ENCODE results near the gene SMPD4. TPM values are rescaled to one million over a fixed set of nuclear protein-coding genes. Genes with fewer than 3 reads are reported as not detected.
"Not testable (repeated sequence)": the region's sequence is repeated elsewhere in the genome, so short reads cannot be mapped to it uniquely, and the experiment has no call there.

Gene SMPD4
- total and polyA plus RNA-seq, 2 donors (not counting 1 experiment from before 2014, with no cell fraction given): 11.2 to 22.3 TPM

DNA sequence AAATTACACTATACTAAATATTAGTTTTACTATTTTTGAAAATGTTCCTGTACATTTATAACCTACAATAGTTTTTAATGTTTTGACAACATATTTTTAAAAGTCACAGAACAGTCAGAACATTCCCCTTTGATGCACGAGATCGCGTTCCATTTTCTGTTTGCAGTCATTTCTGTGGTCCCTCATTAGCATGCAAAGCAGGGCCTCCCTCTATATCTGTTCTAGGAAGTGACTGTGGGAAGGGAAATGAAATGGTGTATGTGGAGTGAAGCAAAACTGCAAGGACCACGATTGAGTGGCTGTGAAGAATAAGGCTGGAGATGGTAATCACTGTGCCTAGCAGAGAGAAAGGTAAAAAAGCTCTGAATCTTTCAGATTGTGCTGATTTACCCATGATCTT, 41.1 kb upstream of the SMPD4 start:
- not testable (repeated sequence) for H3K4me1 ChIP-seq (ENCODE audit: control insufficient read depth, extremely low read depth, insufficient read depth, low read length); H3K9ac ChIP-seq (ENCODE audit: insufficient read depth, low read length); H4K20me1 ChIP-seq (ENCODE audit: control insufficient read depth, extremely low read depth, insufficient read depth, low read length); DNase-seq (ENCODE audit: low read depth in 2 of 2); H3K4me3 ChIP-seq (replicated peaks in 1 of 4; ENCODE audit: control extremely low read depth in 1 of 4, insufficient read depth in 1 of 4, low read depth in 3 of 4, low read length in 4 of 4); H3K36me3 ChIP-seq (ENCODE audit: control insufficient read depth, insufficient read depth, low read length); H3K4me2 ChIP-seq (ENCODE audit: extremely low read depth, insufficient read depth, low read length); H3K9me3 ChIP-seq (ENCODE audit: control insufficient read depth, insufficient read depth, low read depth, low read length); H3K27ac ChIP-seq (ENCODE audit: insufficient read depth, low read length); H3K79me2 ChIP-seq (ENCODE audit: control insufficient read depth, insufficient read depth, low read length); H2AFZ ChIP-seq (ENCODE audit: low read length); H3K27me3 ChIP-seq (ENCODE audit: control insufficient read depth, insufficient read depth, low read length)

DNA sequence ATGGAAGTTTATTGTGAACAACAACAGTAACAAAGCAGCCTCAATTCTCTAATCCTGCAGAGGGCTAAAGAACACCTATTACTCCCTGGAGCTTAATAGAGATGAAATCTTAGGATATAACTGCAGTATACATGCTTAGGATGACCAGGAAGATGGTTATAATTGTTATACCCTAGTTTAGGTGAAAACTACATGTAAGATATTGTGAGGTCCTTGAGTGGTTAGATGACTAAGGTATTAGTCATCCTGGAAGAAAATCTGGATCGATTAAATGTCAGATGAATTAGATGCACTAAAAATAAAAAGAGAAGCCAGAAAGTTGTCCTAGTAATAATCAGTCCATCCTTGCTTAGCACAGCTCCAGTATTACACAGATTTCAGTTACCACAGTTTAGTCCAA, 39.1 kb upstream of the SMPD4 start:
- H3K9me3 ChIP-seq (ENCODE audit: control insufficient read depth, insufficient read depth, low read depth, low read length); H3K9ac ChIP-seq (ENCODE audit: insufficient read depth, low read length); H3K27ac ChIP-seq (ENCODE audit: insufficient read depth, low read length); H3K36me3 ChIP-seq (ENCODE audit: control insufficient read depth, insufficient read depth, low read length); H3K4me3 ChIP-seq (replicated peaks in 1 of 4; ENCODE audit: control extremely low read depth in 1 of 4, insufficient read depth in 1 of 4, low read depth in 3 of 4, low read length in 4 of 4); H3K27me3 ChIP-seq (ENCODE audit: control insufficient read depth, insufficient read depth, low read length); DNase-seq (ENCODE audit: low read depth in 2 of 2); H3K4me2 ChIP-seq (ENCODE audit: extremely low read depth, insufficient read depth, low read length); H2AFZ ChIP-seq (ENCODE audit: low read length); H3K79me2 ChIP-seq (ENCODE audit: control insufficient read depth, insufficient read depth, low read length); H4K20me1 ChIP-seq (ENCODE audit: control insufficient read depth, extremely low read depth, insufficient read depth, low read length); H3K4me1 ChIP-seq (ENCODE audit: control insufficient read depth, extremely low read depth, insufficient read depth, low read length): not testable (repeated sequence)

DNA sequence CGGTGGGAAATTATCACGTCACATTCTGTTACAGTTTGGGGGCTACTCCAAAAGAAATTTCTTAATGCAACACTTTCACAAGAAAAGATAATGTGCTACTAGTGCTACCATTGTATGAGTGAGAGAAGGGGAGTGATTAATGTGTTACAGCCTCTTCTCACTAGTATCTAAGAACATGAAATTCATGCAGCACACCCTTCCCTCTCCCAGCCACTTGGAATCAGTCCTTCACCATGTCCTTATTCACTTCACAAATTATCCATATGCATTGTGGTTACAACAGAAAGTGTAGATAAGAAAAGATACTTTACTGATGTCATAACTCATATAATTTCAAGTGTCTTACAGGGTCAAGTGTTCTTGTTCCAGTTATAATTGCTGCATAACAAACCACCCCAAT, 37.7 kb upstream of the SMPD4 start:
- H3K4me3 ChIP-seq (replicated peaks in 1 of 4; ENCODE audit: control extremely low read depth in 1 of 4, insufficient read depth in 1 of 4, low read depth in 3 of 4, low read length in 4 of 4); H3K9ac ChIP-seq (ENCODE audit: insufficient read depth, low read length); H3K79me2 ChIP-seq (ENCODE audit: control insufficient read depth, insufficient read depth, low read length); H3K36me3 ChIP-seq (ENCODE audit: control insufficient read depth, insufficient read depth, low read length); DNase-seq (ENCODE audit: low read depth in 2 of 2); H3K4me1 ChIP-seq (ENCODE audit: control insufficient read depth, extremely low read depth, insufficient read depth, low read length); H3K27me3 ChIP-seq (ENCODE audit: control insufficient read depth, insufficient read depth, low read length); H4K20me1 ChIP-seq (ENCODE audit: control insufficient read depth, extremely low read depth, insufficient read depth, low read length); H2AFZ ChIP-seq (ENCODE audit: low read length); H3K27ac ChIP-seq (ENCODE audit: insufficient read depth, low read length); H3K9me3 ChIP-seq (ENCODE audit: control insufficient read depth, insufficient read depth, low read depth, low read length); H3K4me2 ChIP-seq (ENCODE audit: extremely low read depth, insufficient read depth, low read length): not testable (repeated sequence)

DNA sequence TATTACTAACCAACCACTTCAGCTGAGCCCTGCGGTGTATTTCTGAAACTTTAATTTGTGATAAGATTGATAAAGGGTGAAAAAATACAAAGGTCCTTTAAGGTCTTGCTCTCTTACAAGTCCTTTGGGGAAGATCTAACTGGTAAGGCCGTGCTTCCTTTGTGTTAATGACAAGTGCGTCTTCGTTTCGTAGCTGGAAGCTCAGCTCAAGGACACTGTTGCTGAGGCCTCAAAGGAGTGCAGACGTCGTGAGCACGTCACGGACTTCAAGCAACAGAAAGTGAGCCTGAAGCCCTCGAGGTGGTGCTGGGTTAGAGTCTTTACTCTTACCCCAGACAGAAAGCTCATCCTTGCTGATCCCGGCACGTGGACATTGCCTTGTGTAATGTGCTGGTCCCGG, 25.6 kb upstream of the SMPD4 start:
- not testable (repeated sequence) for H2AFZ ChIP-seq (ENCODE audit: low read length); H3K9me3 ChIP-seq (ENCODE audit: control insufficient read depth, insufficient read depth, low read depth, low read length); H3K4me1 ChIP-seq (ENCODE audit: control insufficient read depth, extremely low read depth, insufficient read depth, low read length); H4K20me1 ChIP-seq (ENCODE audit: control insufficient read depth, extremely low read depth, insufficient read depth, low read length); H3K36me3 ChIP-seq (ENCODE audit: control insufficient read depth, insufficient read depth, low read length); H3K9ac ChIP-seq (ENCODE audit: insufficient read depth, low read length); DNase-seq (ENCODE audit: low read depth in 2 of 2); H3K27me3 ChIP-seq (ENCODE audit: control insufficient read depth, insufficient read depth, low read length); H3K4me2 ChIP-seq (ENCODE audit: extremely low read depth, insufficient read depth, low read length); H3K4me3 ChIP-seq (replicated peaks in 1 of 4; ENCODE audit: control extremely low read depth in 1 of 4, insufficient read depth in 1 of 4, low read depth in 3 of 4, low read length in 4 of 4); H3K27ac ChIP-seq (ENCODE audit: insufficient read depth, low read length); H3K79me2 ChIP-seq (ENCODE audit: control insufficient read depth, insufficient read depth, low read length)

- DNase-seq (ENCODE audit: low read depth in 2 of 2); H4K20me1 ChIP-seq (ENCODE audit: control insufficient read depth, extremely low read depth, insufficient read depth, low read length); H3K4me2 ChIP-seq (ENCODE audit: extremely low read depth, insufficient read depth, low read length); H2AFZ ChIP-seq (ENCODE audit: low read length); H3K9ac ChIP-seq (ENCODE audit: insufficient read depth, low read length); H3K27me3 ChIP-seq (ENCODE audit: control insufficient read depth, insufficient read depth, low read length); H3K4me3 ChIP-seq (replicated peaks in 1 of 4; ENCODE audit: control extremely low read depth in 1 of 4, insufficient read depth in 1 of 4, low read depth in 3 of 4, low read length in 4 of 4); H3K79me2 ChIP-seq (ENCODE audit: control insufficient read depth, insufficient read depth, low read length); H3K9me3 ChIP-seq (ENCODE audit: control insufficient read depth, insufficient read depth, low read depth, low read length); H3K36me3 ChIP-seq (ENCODE audit: control insufficient read depth, insufficient read depth, low read length); H3K4me1 ChIP-seq (ENCODE audit: control insufficient read depth, extremely low read depth, insufficient read depth, low read length); H3K27ac ChIP-seq (ENCODE audit: insufficient read depth, low read length): not testable (repeated sequence)
Observed at GRCh38 chr2:130203150-130203549, 21.7 kb upstream of the SMPD4 start.

- not testable (repeated sequence) for H3K27ac ChIP-seq (ENCODE audit: insufficient read depth, low read length); H3K4me1 ChIP-seq (ENCODE audit: control insufficient read depth, extremely low read depth, insufficient read depth, low read length); H3K36me3 ChIP-seq (ENCODE audit: control insufficient read depth, insufficient read depth, low read length); H3K79me2 ChIP-seq (ENCODE audit: control insufficient read depth, insufficient read depth, low read length); H3K4me2 ChIP-seq (ENCODE audit: extremely low read depth, insufficient read depth, low read length); H2AFZ ChIP-seq (ENCODE audit: low read length); H3K27me3 ChIP-seq (ENCODE audit: control insufficient read depth, insufficient read depth, low read length); H3K9me3 ChIP-seq (ENCODE audit: control insufficient read depth, insufficient read depth, low read depth, low read length); H4K20me1 ChIP-seq (ENCODE audit: control insufficient read depth, extremely low read depth, insufficient read depth, low read length); H3K4me3 ChIP-seq (replicated peaks in 1 of 4; ENCODE audit: control extremely low read depth in 1 of 4, insufficient read depth in 1 of 4, low read depth in 3 of 4, low read length in 4 of 4); DNase-seq (ENCODE audit: low read depth in 2 of 2); H3K9ac ChIP-seq (ENCODE audit: insufficient read depth, low read length)
Observed at GRCh38 chr2:130202518-130202917, 21.1 kb upstream of the SMPD4 start.
